ENCODE data around the gene BRMS1.

DNA sequence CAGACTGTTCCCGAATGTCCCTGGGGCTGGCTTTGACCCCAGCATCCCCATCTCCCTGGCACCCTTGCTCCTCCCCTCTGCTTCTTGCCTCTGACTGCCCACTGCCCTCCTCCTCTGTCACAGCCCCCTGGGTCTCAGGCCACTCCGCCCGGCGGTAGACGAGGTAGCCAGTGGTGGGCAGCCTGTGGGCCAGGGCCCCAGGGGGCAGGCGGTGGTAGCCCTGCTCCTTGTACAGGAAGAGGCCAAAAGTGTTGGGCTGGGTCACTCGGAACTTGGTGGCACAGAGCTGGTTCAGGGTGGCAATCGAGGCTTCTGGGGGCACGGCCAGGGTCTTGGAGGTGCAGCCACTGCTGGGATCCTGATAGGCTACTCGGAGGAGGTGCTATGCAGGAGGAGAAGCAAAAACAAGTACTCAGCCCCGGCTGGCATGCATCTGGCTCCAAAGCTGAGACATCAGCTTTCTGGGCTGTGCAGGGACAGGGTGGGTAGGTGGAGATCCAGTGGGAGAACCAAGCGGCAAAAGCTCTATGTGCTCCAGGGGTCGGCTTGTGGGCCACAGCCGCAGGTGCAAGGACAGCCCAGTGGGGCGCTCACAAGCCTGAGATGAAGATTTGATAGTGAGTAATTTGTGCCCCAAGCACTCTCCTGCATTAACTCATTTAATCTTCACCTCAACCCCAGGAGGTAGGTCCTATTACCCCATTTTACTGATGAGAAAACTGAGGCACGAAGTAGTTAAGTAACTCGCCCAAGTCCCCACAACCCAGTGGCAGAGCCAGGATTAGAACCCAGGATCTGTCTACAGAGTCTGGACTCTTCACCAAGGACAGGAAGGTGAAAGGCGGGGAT, 12.3 kb downstream of the BRMS1 start:
- no peak for TF ChIP-seq POLR2A (IDR thresholded peaks at IDR 0.05; ENCODE audit: extremely low read depth, insufficient read length)
- TF ChIP-seq MYC (IDR thresholded peaks at IDR 0.05; ENCODE audit: low read depth, low read length): no peak
